GM19193 (cell line): ENCODE results near the gene GSTM1.

Experiments used
- POLR2A ChIP-seq: IDR thresholded peaks from 4 replicates; pipeline ENCODE4 v1.6.1; 2011; ENCODE audit not compliant: insufficient read depth, insufficient read length; ENCODE audit errors: extremely low read depth

GSTM1 gene

DNA sequence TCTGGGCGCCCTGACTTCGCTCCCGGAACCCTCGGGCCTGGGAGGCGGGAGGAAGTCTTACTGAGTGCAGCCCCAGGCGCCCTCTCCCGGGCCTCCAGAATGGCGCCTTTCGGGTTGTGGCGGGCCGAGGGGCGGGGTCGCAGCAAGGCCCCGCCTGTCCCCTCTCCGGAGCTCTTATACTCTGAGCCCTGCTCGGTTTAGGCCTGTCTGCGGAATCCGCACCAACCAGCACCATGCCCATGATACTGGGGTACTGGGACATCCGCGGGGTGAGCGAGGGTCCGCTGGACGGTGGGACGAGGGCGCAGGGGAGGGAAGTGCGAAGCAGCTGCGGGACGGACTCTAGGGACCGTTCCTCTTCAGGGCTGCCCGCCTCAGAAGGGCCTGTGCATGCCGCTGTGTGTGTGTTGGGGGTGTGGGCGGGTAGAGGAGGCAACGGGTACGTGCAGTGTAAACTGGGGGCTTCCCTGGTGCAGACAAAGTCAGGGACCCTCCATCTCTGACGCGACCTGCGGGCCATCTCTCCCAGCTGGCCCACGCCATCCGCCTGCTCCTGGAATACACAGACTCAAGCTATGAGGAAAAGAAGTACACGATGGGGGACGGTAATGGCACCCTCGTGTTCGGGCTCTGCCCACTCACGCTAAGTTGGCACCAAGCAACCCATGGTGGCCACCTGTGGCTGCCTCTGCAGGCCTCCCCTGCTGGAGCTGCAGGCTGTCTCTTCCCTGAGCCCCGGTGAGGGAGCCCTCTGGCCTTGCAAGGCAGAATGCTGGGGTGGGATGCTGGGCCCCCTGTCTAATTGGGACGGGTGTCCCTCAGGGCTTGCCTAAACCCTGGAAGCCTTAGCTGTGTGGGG, at the start of gene GSTM1:
GSTM1 (plus strand) TSS at position 177 of the 859 bp plus-strand sequence; CDS start at position 234, 57 bp downstream.
- peak; percentile 65 for TF ChIP-seq POLR2A

DNA sequence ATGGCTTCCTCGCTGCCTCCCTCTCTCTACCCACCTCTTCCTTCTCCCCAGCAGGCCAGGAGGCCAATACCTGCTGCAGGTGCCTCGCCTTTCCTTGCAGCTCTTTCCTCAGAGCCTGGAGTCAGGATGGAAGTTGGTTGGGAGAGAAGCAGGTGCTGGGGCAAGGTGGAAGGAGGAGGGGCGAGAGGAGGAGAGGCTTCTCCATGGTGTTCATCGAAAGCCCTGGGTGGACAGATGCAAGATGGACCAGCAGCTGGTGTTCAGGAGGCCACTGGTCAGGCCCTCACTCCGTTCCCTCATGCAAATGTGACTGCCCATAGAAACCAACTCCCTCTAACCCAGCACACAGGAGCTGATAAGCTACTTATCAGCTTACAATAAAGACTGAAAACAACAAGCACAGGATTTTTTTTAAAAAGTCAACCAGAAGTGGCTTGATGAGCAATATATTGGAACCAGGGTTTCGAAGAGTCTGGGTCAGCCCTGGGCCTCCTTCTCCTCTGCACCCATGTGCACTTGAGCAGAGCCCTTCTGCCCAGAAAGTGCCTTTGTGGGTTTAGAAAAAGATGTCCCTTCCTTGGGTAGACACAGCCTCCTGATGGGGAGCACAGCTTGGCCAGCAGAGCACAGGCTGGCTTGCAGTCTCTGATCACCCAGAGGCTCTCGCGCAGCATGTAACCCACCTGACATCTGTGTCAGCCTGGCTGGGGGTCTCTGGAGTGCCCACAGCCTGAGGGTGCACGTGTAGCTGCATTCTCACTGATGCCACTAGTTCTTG, 48.4 kb upstream of the GSTM1 start:
- no peak for TF ChIP-seq POLR2A

DNA sequence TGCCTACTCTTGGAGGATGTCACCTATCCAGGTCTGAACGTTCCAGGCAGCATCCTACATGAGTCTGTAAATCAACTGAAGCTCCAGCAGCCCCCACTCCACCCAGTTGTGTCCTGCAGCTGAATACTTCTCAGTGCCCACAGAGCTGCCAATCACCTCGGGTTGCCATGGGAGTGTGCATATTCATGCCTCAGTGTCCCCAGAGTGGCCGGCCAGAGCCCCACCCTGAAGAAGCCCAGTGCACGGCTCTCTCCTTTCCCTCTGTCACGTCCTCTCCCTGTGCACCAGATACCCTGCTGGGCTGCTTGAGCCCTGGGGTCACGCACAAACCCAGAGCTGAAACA, 47.8 kb upstream of the GSTM1 start:
- TF ChIP-seq POLR2A, result no peak

DNA sequence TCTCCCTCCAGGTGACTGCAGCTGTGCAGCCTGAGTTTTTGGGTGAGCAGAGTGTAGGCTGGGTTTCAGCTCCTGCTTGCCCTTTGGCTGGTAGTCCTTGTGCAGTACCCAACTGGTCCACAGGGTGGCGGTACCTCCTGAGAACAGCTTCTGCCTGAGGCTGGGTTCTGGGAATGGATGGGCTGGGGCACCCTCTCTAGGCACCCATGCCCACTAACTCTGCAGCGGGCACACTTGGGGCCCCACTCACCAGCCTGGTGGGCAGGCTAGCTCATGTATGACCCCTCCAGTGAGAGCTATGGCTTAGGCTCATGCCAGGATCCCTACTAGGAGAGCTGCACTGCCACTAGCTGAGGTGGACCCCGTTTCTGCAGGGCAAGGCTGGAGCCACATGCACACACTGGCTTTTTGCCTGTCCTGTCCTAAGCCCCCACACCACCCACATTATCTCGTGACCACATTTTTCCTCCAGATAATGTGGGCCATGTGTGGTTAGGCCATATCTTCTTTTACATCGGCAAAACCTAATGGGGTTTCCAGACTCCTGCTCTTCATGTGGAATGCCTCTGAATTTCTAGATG, 47.2 kb upstream of the GSTM1 start:
- TF ChIP-seq POLR2A, result no peak

DNA sequence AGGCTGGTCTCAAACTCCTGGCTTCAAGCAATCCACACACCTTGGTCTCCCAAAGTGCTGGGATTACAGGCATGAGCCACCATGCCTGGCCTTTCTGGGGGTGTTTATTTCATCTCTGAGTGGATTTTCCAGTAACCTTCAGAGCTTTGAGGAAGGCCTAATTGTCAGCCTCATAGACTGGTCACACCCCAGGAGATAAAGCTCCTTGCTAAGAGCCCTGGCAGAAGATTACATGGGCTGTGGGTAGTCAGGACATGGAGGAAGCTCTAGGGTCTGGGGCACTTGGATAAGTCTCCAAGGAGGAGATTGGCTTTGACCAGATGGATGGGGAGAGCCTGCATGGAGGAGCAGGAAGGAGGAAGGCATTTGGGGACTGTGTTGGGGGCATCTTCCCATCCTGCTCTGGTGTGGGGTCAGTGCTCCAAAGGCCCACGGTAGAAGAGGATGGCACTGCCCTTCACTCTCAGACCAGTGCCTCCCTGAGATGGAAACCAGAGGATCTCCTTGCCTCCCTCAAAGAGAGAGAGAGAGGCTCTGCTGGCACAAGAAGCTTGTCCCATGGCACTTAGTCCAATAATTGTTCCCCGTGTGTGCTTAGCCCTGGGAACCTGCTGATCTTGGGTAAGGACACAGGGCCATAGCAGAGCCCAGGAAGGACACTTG, 46.4 kb upstream of the GSTM1 start:
- TF ChIP-seq POLR2A, result no peak

DNA sequence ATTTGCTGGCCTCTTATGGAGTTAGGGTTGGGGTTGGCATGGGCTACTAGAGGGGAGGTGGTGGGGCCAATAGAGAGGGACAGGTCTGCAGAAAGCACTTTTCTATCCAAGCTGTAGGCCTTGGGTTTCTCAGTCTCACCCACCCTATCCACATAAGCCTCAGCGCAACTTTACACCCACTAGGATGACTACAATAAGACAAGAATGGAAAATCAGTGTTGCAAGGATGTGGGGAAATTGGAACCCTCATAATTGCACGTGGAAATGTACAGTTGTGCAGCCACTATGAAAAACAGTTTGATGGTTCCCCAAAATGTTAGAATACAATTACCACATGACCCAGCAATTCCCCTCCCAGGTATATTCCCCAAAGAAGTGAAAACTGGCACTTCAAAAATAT, 45.8 kb upstream of the GSTM1 start:
- TF ChIP-seq POLR2A, result no peak

DNA sequence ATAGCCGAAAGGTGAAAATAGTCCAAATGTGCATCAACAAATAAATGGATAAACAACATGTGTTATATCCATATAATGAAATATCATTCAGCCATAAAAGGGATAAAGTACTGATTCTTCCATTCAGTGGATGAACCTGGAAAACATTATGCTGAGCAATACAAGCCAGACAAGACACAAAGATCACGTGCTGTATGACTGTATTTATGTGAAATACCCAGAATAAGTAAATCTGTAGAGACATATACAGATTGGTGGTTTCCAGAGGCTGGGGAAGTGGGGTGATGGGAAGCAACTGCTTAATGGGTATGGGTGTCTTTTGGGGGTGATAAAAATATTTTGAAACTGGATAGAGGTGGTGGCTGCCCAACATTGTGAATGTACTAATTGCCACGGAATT, 45.0 kb upstream of the GSTM1 start:
- TF ChIP-seq POLR2A, result no peak

DNA sequence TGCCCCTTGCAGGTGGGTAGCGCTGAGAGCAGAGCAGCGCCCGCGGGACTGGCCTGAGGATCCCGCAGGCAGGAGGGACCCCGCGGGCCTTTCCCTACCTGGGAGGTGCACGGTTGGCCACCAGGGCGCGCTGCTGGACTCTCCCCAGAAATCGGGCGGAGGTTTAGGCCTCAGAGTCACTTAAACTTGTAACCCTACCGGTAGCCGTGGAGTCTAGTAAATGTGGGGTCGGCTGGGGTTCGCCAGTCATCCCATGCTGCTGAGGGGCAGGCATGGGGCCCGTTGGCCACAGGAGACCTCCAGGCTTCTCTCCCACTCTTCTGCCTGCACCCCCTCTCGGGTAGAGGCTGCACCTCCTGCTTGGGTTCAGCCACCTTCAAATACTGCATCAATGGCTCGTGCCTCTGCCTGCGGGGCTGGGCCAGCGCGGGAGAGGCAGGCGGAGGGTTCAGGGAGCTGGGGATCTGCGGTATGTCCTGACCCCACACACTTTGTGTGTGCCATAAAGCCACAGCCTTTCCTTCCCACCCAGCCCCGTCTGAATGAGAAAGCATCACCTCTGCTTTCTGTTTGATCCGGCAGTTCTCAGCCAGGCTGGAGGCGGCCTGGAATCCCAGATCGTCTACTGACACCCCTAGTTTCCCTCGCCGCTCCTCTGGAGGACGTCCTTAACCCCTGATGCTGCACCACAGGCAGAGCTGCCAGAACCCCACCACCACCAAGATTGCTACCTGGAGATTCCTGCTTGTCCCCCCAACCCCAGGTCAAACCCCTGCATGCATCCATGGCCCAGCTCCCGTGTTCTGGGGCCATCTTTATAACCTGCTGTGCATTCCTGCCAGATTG, 44.0 kb upstream of the GSTM1 start:
- TF ChIP-seq POLR2A, result no peak

DNA sequence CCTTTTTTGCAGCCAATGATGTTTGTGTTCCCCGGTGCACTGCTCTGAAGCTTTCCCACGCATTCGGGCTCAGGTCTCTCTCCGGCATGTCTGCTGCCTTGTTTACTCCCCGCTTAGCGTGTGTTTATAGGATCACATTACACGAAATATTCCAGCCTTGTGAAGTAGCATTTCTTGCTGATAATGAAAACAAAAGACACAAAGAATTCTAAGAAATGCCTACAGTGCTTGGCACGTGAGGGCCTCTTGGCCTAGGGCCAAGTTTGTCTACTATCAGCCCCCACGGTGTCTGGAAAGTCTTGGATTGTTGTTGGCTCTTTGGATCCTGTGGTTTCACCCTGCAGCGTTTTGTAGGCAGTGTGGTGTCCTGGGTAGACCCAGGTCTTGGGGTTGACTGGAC, 42.9 kb upstream of the GSTM1 start:
- TF ChIP-seq POLR2A, result no peak

DNA sequence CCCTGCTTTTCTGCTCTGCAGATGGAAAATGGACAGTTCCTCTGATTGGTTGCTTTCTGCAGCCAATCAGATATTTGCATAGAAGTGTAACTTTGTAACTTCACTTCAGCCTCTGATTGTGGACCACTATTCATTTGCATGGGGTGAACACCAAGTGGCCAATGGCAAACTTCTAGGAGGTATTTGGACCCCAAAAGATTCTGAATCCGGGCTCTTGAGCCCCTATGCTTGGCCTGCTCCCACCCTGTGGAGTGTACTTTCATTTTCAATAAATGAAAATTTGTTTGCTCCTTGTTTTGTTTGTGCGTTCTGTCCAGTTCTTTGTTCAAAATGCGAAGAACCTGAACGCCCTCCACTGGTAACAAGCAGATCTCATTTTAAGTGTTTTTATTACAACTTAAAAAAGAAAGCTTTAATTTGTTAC, 38.1 kb upstream of the GSTM1 start:
- TF ChIP-seq POLR2A, result no peak

DNA sequence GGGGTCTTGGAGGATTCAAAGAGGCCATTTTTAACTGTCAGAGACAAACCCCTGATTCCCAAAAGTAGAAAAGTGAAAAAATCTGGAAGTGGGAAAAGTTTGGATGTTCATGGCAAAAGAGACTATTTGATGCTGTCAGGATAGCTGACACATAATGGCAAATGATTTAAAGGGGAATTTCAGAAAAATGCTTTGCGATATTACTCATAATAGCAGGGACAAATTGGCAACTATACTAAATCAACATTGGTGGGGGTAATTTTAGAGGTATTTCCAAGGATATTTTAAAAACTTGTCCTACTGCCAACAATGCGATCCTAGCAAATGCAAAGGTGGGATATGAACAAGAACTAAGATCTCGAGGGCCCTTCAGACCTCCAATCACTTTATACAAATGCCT, 37.0 kb upstream of the GSTM1 start:
- TF ChIP-seq POLR2A, result no peak

DNA sequence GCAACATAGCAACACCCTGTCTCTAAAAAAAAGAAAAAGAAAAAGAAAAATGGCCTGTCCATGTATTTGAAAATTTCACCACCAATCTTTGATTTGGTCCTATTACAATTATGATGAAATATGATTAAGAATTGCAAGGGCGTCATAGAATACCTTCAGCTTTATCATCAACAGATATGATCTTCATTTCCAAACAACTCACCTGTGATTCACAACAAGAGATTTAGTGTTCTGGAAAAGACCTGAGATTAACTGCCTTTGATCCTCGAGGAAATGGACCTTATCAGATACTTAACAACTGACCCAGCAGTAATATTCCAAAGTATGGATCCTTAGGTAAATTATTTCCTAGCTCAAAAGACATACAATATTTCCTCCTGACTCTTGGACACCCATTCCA, 35.2 kb upstream of the GSTM1 start:
- TF ChIP-seq POLR2A, result no peak

DNA sequence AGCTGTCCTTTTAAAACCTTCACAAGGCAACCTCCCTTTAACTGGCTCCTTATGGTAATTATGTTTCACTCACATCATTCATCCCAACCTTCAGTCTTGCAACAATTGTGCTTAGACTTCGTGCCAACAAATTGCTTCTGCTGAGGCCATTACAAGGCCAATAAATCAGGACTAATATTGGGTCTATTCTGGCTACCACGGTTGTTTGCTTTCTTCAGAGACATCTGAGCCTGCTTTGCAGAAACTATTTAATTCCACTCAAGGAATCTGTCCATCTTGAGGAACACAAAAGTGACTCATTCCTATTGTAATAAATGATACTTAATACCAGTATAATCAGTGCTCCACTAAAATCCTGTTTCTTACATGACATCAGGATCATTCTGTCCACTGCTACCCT, 34.3 kb upstream of the GSTM1 start:
- no peak for TF ChIP-seq POLR2A

DNA sequence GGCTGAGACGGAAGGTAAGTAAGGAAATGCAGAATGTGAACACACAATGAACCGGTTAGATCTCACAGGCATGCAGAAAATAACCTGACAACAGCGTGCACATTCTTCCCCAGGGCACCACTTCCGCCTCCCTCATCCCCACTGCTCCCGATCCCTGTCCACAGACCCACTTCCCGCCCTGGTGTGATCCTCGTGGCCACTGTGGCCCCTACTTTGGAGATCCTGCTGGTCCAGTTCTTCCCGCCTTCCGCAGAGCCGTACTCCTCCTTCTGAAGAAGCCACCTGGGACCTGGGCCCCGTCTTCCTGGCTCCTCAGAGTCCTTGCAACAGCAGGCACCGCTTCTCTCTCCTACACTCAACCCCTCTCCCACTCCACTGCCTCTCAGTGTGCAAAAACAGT, 33.1 kb upstream of the GSTM1 start:
- TF ChIP-seq POLR2A, result no peak
